OCI-M2 (cell line): ENCODE results near the gene ANP32A.
"Not testable (repeated sequence)": the region's sequence is repeated elsewhere in the genome, so short reads cannot be mapped to it uniquely, and the experiment has no call there.

Source experiments
- DNase-seq: peaks from one replicate; lab custom pipeline; 2025; ENCODE audit not compliant: unreplicated experiment; lab: John Stamatoyannopoulos, UW

The ANP32A gene

DNA sequence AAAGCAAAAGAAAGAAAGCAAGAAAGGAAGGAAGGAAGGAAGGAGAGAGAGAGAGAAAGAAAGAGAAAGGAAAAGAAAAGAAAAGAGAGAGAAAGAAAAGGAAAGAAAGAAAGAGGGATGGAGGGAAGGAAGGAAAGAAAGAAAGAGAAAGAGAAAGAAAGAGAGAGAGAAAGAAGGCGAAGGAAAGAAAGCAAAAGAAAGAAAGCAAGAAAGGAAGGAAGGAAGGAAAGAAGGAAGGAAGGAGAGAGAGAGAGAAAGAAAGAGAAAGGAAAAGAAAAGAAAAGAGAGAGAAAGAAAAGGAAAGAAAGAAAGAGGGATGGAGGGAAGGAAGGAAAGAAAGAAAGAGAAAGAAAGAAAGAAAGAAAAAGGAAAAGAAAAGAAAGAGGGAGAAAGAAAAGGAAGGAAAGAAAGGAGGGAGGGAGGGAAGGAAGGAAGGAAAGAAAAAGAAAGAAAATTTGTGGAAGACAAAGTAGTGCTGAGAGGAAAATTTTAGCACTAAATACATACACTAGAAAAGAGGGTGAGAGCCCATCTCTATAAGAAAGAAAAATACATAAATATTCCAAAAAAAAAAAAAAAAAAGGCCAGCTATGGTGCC is 60.6 kb downstream of the ANP32A start:
- DNase-seq: not testable (repeated sequence)

DNA sequence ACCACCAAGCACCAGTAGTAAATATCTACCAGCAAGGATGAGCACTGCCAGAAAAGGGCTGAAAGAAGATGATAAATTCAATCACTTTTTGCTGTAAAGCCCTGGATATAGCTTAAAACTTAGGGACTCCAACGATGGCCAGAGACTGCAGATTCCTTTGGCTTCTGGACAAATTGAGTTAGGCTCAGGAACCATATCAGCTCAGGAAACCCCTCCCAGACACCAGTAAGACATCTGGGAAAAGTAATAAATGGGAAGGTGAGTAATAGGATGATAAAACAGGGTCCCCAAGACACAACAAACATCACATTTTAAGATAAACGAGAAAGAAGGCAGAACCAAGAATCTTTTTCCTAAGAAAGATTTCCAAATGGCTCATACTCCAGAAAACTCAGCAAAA is 65.0 kb downstream of the ANP32A start:
- no peak for DNase-seq

DNA sequence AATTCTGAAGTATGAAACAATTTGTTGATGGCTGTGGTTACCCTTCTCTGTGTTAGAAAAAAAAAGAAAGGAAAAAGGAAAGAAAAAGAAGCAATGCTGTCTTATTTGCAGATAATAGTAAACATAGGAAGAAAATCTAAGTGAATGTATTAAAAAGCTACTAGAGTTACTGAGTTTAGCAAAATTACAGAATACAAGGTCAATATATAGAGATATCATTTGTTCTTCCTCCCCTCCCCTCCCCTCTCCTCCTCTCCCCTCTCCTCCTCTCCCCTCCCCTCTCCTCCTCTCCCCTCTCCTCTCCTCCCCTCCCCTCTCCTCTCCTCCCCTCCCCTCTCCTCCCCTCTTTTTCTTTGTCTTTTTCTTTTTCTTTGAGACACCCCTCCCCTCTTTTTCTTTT is 69.1 kb downstream of the ANP32A start:
- no peak for DNase-seq

DNA sequence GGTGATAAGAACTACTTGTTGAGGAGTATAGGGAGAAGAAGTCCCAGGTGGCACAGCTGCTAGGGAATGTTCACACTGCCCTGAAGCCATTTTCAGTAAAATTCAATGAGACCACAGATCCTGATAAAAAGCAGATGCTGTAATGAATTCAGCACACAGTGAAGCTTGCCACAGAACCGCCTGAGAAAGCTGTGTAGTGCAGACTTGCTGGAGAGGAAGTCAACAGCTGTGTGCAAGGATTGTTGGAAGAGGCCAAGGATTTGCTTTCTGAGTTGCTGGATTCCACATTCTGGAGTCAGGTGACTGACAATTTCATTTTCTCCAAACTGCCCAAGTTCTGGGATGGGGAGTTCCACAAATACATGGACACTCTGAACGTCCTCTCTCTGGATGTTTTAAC is 70.9 kb downstream of the ANP32A start:
- DNase-seq: no peak

DNA sequence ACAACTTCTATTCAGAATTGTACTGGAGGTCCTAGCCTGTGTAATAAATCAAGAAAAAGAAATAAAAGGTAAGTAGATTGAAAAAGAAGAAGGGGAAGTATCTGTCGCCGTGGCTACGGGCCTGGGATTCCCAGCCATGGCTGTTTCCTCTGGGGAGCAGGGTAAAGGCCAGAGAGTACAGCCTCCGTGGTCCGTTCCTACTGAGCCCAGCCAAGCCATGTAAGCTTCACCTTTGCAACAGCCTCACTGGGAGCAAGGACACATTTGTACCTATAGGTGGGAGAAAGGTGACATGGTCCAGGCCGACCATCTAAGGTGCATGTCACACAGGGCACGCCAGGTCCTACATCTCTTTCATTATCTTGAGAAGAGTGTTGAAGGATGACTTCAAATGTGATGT is 71.3 kb downstream of the ANP32A start:
- DNase-seq: no peak

DNA sequence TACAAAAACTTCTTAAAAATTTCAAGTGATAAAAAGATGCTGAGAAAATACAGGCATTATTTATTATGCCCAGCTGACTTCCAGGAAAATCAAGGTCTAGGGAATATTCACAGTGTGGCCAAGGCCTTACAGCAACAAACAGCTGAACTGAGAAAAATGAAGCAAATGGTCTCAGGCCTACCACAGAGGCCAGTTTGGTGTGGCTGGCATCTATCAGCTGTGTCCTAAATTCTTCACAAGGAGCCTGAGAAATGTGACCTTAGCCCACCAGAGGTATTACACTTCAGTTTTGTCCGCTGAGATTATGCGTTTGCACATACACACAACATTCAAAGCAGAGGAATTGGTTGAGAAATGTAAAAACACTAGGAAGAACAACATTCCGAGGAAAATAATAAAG is 77.4 kb downstream of the ANP32A start:
- DNase-seq: no peak

DNA sequence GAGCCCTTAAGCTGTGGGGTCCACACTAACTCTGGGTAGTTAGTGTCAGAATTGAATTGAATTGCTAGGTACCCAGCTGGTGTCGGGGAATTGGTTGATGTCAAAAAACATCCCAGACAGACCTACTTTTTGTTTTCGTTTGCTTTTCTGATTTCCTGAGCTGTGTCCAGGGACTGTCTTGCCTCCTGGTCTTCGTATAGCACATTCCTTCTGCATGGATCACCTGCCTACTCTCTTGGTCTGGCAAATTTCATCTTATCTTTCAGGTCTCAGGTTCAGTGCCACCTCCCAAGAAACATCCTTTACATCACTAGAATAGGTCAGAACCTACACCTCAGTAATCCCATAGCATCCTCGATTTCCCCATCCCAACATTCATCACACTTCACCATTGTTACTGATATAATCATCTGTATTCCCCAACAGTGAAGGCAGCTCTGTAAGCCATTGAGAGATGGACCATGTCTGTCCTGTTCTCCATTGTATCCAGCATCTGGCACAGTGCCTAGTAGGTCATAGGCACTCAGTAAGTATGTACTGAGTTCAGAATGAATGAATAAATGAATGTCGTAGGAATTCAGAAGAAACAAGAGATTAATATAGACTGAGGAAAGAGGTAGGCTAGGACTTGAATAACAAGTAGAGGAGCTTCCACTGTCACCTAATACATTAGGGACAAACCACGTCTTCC is 81.2 kb downstream of the ANP32A start:
- no peak for DNase-seq

DNA sequence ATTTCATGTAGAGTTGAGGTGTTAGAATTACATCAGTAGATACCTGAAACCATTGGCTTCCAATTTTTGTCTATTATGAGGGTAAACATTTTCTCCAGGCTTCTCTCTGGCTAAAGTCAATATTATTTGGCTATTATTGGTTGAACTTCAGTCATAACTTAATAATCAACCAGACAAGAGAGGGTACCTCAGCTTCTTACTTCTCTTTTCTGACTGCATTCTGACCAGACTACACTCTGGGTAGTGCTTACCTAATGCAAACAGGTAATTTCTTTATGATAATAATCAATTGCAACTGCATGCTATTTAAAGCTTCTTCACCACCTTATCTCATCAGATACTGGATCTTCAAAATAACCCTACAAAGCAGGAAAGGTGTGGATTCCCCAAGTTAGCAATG is 85.1 kb downstream of the ANP32A start:
- no peak for DNase-seq

DNA sequence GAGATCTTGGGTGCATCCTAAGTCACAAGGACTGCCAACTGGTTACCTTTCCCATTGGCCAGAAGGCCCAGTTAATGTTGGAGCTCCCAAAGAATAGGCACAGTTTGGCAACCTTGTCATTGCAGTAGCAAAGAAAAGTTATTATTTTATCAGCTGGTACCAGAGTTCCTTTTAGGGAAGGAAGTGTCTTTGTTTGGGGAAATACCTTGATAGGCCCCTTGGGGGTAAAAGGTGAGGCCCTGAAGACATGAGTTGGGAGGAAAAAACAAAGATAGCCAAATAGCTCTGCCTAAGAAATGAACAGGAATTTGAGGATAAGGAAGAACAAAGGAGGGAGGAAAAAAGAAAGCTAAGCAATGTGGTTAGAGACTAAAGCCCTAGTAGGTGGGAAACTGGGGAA is 85.8 kb downstream of the ANP32A start:
- no peak for DNase-seq

DNA sequence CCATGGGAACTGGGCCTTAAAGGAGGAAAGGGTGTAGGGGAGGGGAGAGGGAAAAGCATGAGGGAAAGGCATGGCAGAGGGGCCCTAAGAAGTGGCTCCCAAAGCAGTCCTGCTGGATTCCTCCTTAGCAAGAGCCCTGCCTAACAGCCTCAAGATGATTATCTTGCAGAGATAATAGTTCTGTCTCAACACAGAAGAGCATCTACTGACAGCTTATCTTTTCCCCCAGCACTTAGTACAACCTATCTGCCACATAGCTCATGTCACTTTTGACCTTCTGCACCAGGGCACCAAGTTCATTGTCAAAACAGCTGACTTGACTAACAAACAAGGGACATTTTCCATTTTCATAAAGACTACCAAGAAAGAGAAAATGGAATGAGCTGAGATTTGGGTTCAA is 86.3 kb downstream of the ANP32A start:
- DNase-seq: no peak

DNA sequence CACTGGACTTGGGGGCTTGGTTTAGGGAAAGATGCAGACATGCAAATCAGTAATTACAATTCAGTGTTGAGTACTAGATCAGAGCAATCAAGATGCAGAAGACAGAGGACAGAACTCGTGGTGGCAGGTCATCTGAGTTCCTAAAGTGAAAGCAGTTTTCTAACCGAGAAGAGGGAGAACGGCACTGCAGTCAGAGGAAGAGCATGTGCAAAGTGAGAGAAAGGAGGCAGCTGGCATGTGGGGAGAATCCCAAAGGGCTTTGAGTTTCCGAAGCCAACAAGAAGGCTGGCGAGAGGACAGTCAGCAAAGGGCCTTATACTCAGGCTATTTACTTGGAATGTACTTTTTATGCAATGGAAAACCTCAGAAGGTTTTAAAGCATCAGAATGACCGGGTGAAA is 87.0 kb downstream of the ANP32A start:
- DNase-seq: no peak

DNA sequence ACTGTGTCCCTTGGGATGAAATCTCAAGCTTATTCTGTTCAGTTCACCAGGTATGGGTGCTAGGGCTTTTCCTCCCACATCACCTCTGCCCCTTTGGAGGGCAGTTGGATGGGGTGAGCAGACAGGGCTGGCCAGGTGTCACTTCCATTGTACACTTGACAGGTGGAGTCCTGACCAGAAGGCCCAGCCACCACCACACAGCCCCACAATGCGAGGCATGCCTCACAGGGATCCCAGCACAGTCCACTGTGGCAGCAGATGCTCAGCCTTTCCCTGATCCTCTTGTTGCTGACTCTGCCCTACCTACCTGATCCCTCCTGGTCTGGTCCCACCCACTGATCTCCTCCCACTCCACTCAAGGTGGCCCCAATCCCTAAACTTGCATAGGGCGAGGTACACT is 88.2 kb downstream of the ANP32A start:
- DNase-seq: no peak

DNA sequence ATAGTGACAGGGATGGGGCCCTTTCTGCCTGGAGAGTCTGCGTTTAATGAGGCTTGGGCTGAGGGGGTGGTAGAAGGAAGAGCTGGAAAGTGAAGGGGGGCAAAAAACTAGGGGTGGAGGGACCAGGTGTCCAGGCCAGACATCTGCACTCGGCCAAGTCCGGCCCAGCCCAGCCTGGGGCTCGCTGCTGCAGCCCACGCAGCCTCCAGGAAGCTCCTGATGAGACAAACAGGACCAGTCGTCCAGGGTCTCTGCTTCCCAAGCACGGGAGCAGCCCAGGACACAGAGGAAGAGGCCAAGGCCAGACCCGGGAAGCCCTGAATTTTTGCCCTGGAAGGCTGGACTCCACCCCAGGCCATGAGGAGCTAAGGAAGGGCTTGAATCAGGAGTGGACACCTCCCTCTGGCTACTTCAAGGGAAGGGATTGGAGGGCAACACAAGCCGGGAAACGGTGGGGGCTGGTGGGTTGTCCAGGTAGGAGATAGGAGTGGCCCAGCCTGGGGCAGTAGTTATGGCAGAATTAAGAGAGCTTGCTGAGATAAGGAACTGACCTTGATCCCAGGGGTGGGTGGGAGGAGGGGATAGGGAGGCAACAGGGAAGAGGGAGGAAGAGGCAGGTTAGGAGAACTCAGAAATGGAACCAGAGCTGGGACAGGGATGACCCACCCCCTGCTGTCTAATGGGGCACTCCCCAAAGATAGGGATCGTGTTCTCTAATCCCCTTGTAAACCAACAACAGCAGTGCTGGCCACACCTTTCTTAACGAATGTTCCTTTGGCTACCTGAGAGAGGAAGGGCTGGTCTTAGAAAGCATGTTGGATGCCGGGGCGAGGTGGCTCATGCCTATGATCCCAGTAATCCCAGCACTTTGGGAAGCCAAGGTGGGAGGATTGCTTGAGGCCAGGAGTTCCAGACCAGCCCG is 89.5 kb downstream of the ANP32A start:
- DNase-seq: no peak

DNA sequence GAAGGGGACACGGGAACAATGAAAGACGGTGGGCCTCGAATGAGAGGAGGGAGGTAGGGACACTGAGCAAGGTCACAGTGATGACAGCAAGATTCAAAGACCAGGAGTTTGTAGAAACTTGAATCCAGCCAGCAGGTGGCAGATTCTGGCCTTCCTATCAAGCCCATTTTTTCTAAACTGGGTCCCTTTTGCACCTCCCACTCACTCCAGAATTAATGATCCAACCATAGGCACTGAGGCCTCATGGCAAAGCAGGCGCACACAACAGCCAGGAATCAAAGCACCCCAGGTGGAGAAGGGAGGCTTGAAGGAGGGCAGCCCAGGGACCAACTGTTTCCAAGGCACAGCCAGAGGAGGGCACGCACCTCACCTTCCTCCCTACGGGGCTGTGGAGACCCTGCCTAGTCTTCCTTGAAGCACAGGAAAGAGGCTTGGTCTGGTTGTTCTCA is 90.2 kb downstream of the ANP32A start:
- DNase-seq: peak; percentile 8

DNA sequence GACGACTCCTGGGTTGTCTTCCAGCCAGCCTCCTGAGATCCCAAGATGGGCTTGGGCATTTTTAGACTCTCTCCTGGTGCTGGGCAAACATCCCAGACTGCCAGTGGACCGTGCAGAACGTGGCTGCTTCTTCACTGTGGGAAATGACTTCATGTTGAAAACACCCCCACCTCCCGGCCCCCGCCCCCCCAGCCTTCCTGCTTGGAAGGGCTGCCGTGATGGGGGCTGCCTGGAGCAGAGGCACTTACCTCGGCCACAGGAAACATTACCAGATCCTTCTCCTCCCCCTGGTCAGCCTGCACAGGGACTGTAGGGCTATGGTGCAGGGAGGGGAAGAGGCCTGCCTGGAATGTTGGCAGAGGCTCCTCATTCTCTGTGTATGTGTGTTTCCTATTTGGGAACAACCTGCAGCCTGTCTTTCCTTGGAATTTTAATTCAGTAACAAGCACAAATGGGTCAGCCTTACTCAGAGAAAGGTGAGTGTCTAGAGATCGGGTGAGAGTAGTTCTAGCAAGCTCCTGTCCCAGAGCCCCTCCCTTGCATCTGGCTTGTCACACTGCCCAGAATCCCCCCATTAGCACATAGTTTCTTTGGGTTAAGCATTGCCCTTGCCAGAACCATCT is 90.8 kb downstream of the ANP32A start:
- no peak for DNase-seq
